ENCODE results near the gene CLSTN2.

The CLSTN2 gene

GRCh38 chr3:140308535-140308934, 373.6 kb downstream of the CLSTN2 start:
- TF ChIP-seq, protein P1, sequence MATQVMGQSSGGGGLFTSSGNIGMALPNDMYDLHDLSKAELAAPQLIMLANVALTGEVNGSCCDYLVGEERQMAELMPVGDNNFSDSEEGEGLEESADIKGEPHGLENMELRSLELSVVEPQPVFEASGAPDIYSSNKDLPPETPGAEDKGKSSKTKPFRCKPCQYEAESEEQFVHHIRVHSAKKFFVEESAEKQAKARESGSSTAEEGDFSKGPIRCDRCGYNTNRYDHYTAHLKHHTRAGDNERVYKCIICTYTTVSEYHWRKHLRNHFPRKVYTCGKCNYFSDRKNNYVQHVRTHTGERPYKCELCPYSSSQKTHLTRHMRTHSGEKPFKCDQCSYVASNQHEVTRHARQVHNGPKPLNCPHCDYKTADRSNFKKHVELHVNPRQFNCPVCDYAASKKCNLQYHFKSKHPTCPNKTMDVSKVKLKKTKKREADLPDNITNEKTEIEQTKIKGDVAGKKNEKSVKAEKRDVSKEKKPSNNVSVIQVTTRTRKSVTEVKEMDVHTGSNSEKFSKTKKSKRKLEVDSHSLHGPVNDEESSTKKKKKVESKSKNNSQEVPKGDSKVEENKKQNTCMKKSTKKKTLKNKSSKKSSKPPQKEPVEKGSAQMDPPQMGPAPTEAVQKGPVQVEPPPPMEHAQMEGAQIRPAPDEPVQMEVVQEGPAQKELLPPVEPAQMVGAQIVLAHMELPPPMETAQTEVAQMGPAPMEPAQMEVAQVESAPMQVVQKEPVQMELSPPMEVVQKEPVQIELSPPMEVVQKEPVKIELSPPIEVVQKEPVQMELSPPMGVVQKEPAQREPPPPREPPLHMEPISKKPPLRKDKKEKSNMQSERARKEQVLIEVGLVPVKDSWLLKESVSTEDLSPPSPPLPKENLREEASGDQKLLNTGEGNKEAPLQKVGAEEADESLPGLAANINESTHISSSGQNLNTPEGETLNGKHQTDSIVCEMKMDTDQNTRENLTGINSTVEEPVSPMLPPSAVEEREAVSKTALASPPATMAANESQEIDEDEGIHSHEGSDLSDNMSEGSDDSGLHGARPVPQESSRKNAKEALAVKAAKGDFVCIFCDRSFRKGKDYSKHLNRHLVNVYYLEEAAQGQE (IDR thresholded peaks at IDR 0.05; ENCODE audit: insufficient read depth in 1 of 2, low read depth in 2 of 2, low read length in 2 of 2), result no peak
- TF ChIP-seq TAF1 (IDR thresholded peaks at IDR 0.05; ENCODE audit: borderline replicate concordance, insufficient read depth, low read length) (no peak), SIN3A (IDR thresholded peaks at IDR 0.05; ENCODE audit: borderline replicate concordance, insufficient read depth, low read length) (no peak), FOXP2 (optimal IDR thresholded peaks at IDR 0.05; ENCODE audit: borderline replicate concordance, extremely low read depth, extremely low read length, insufficient read depth) (no peak), POLR2AphosphoS5 (IDR thresholded peaks at IDR 0.05; ENCODE audit: low read depth, low read length) (no peak)

DNA sequence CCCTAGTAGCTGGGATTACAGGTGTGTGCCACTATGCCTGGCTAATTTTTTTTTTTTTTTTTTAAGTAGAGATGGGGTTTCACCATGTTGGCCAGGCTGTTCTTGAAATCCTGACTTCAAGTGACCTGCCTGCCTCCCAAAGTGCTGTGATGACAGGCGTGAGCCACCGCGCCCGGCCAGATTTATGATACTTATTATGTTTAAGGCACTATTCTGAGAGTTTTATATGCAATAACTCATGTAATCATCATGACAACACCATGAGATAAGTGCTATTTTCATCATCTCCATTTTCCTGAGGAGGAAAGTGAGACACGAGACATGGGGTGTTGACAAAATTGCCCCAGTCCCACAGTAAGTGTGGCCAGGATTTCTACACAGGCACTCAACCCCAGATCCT, 376.4 kb downstream of the CLSTN2 start:
- TF ChIP-seq POLR2AphosphoS5 (IDR thresholded peaks at IDR 0.05; ENCODE audit: low read depth, low read length) (no peak), TAF1 (IDR thresholded peaks at IDR 0.05; ENCODE audit: borderline replicate concordance, insufficient read depth, low read length) (no peak), FOXP2 (optimal IDR thresholded peaks at IDR 0.05; ENCODE audit: borderline replicate concordance, extremely low read depth, extremely low read length, insufficient read depth) (no peak), SIN3A (IDR thresholded peaks at IDR 0.05; ENCODE audit: borderline replicate concordance, insufficient read depth, low read length) (no peak)
- TF ChIP-seq, protein P1 (IDR thresholded peaks at IDR 0.05; ENCODE audit: insufficient read depth in 1 of 2, low read depth in 2 of 2, low read length in 2 of 2), result no peak

DNA sequence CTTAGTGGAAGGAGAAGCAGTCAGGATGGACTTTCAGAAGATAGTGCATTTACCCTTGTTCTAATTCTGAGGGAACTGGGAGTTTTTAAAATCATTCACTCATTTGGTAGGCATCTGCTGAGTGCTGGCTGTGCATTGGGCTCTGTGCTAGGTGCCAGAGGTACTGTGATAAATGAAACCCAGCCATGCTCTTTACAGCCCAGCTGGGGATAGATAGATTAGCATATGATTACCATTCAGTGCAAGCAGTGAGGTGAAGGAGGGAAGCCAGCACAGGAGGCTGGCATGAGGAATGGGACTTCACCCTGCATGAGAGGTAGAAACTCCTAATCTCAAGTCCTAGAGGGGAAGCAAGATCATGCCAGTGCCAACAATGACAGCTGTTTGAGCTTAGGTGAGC, 381.0 kb downstream of the CLSTN2 start:
- TF ChIP-seq FOXP2 (optimal IDR thresholded peaks at IDR 0.05; ENCODE audit: borderline replicate concordance, extremely low read depth, extremely low read length, insufficient read depth), result no peak
- TF ChIP-seq, protein P1 (IDR thresholded peaks at IDR 0.05; ENCODE audit: insufficient read depth in 1 of 2, low read depth in 2 of 2, low read length in 2 of 2), result no peak
- no peak for TF ChIP-seq SIN3A (IDR thresholded peaks at IDR 0.05; ENCODE audit: borderline replicate concordance, insufficient read depth, low read length)
- TF ChIP-seq TAF1 (IDR thresholded peaks at IDR 0.05; ENCODE audit: borderline replicate concordance, insufficient read depth, low read length), result no peak
- TF ChIP-seq POLR2AphosphoS5 (IDR thresholded peaks at IDR 0.05; ENCODE audit: low read depth, low read length), result no peak

GRCh38 chr3:140316466-140316865, 381.5 kb downstream of the CLSTN2 start:
- TF ChIP-seq FOXP2 (optimal IDR thresholded peaks at IDR 0.05; ENCODE audit: borderline replicate concordance, extremely low read depth, extremely low read length, insufficient read depth) (no peak), POLR2AphosphoS5 (IDR thresholded peaks at IDR 0.05; ENCODE audit: low read depth, low read length) (no peak), SIN3A (IDR thresholded peaks at IDR 0.05; ENCODE audit: borderline replicate concordance, insufficient read depth, low read length) (no peak), TAF1 (IDR thresholded peaks at IDR 0.05; ENCODE audit: borderline replicate concordance, insufficient read depth, low read length) (no peak)
- TF ChIP-seq, protein P1 (IDR thresholded peaks at IDR 0.05; ENCODE audit: insufficient read depth in 1 of 2, low read depth in 2 of 2, low read length in 2 of 2), result no peak
